Skeletal muscle satellite cell (primary cell): ENCODE data around the gene CRISPLD2.

ENCODE experiments used
- H3K27me3 ChIP-seq: 2 replicates; pipeline ENCODE4 v1.7.0; 2013; ENCODE audit warnings: low read length; ENCODE audit not compliant: control insufficient read depth, insufficient read depth
- H3K36me3 ChIP-seq: 2 replicates; pipeline ENCODE4 v1.7.0; 2013; ENCODE audit warnings: mild to moderate bottlenecking, control low read depth, low read length; ENCODE audit not compliant: insufficient read depth
- H3K4me1 ChIP-seq: 2 replicates; pipeline ENCODE4 v1.7.0; 2013; ENCODE audit warnings: low read length; ENCODE audit not compliant: control insufficient read depth, insufficient read depth
- H3K4me2 ChIP-seq: 2 replicates; pipeline ENCODE4 v1.7.0; 2013; ENCODE audit warnings: mild to moderate bottlenecking, low read length
- H3K4me3 ChIP-seq: 2 replicates; pipeline ENCODE4 v1.7.0; 2013; ENCODE audit warnings: low read length
- H3K9ac ChIP-seq: 2 replicates; pipeline ENCODE4 v1.7.0; 2013; ENCODE audit warnings: mild to moderate bottlenecking, low read depth, low read length, moderate library complexity
- H3K9me3 ChIP-seq: replicated peaks from 2 replicates; pipeline ENCODE4 v1.7.0; 2013; ENCODE audit warnings: mild to moderate bottlenecking, control low read depth, low read length

Gene CRISPLD2

DNA sequence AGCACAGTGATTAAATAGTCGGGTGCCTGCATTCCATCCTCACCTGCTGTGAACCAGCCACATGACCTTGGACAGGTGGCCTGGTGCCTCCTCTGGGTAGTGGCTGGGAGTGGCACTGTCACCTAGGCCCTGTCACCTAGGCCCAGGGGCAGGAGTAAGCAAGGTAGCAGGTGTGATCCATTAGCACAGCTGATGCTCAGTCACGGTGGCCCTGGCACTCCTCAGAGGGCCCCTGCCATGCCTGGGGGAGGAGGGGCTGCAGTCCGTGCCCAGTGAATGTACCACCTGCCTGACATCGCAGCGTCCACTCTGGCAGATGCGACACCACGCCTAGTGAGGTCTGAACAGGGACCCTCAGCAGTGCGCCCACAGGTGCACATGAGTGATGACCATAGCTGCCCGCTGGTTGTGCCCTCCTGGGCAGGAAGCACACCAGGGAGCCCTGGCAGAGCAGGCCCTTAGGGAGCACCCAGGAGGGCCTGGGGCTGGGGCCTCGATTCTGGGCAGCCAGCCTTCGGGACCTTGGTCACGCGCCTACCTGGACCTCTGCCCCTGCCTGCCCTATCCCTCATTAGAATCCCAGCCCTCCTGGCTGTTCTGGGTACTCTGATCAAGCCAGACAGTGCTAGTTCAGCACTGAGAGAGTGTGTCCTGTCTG, 33.1 kb upstream of the CRISPLD2 start:
- Histone ChIP-seq H3K36me3 (no peaks in the 10 kb centered on the region), H3K9me3 (no peaks in the 10 kb centered on the region), H3K4me1 (no peaks in the 10 kb centered on the region), H3K9ac (no peak overlapping the region), H3K4me3 (no peak overlapping the region), H3K27me3 (no peaks in the 10 kb centered on the region), H3K4me2 (no peak overlapping the region)

DNA sequence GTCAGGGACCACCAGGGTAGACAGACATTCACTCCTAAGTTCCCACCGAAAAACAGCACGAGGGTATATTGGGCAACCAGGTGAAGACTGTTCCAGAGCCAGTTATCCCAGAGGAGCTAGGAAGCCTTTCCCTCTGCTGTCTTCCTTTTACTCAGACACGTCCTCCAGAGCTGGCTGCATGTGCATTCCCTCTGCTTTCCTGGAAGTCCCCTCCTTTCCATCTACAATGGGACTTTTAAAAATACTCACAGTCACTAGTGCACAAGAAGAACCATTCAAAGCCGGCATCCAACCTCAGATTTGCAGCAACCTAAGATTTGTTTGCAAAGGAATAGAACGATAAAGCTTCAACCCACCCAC, 32.5 kb upstream of the CRISPLD2 start:
- Histone ChIP-seq H3K27me3 (no peaks in the 10 kb centered on the region), H3K9ac (no peak overlapping the region), H3K9me3 (no peaks in the 10 kb centered on the region), H3K4me2 (no peak overlapping the region), H3K4me1 (no peaks in the 10 kb centered on the region), H3K4me3 (no peak overlapping the region), H3K36me3 (no peaks in the 10 kb centered on the region)

DNA sequence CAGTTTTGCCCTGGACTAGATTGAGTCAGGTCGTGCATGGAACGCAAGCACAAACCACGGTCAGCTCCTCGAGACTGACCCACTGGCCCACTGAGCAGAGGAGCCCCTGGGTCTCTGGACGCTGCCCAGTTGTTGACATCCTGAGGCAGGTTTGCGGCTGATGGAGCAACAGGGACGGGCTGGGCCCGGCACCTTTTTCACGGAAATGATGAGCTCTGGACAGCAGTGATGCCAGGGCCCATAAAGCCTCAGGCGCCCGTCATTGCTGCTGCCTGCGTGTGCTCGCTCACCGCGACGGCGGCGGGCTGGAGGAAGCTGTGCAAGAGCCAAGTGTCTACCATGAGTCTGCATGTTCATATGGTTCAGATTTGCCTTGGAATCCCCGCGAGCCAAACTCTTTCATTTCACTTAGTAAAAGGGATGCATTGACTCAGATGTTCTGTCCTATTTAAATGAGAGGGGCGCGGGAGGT, 30.8 kb upstream of the CRISPLD2 start:
- Histone ChIP-seq H3K9me3 (no peaks in the 10 kb centered on the region), H3K4me2 (no peak overlapping the region), H3K4me3 (no peak overlapping the region), H3K9ac (no peak overlapping the region), H3K36me3 (no peaks in the 10 kb centered on the region), H3K27me3 (no peaks in the 10 kb centered on the region), H3K4me1 (no peaks in the 10 kb centered on the region)

GRCh38 chr16:84789431-84789830, 30.4 kb upstream of the CRISPLD2 start:
- Histone ChIP-seq H3K9me3 (no peaks in the 10 kb centered on the region), H3K4me2 (no peak overlapping the region), H3K27me3 (no peaks in the 10 kb centered on the region), H3K4me3 (no peak overlapping the region), H3K4me1 (no peaks in the 10 kb centered on the region), H3K36me3 (no peaks in the 10 kb centered on the region), H3K9ac (no peak overlapping the region)

DNA sequence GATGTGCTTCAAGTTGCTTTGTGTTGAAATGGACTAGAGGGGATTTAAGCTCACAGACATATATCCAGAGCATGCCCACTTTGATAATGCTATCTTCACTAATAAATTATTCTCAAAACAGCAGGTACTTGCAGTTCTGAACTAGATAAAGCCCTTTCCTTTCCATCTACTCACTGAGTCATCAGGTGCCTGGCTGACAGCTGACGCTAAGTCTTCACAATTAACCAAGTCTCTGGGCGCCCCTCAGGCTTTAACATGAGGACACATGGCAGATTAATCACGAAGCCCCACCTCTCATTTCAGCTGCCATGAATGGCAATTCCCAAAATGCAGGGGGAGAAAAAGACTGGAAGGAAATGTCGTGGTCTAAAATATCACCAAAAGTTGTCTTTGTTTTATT, 29.5 kb upstream of the CRISPLD2 start:
- Histone ChIP-seq H3K36me3 (no peaks in the 10 kb centered on the region), H3K9ac (no peak overlapping the region), H3K4me2 (no peak overlapping the region), H3K4me3 (no peak overlapping the region), H3K4me1 (no peaks in the 10 kb centered on the region), H3K27me3 (no peaks in the 10 kb centered on the region), H3K9me3 (no peaks in the 10 kb centered on the region)

GRCh38 chr16:84791088-84791487, 28.7 kb upstream of the CRISPLD2 start:
- Histone ChIP-seq H3K4me3 (no peak overlapping the region), H3K9ac (no peak overlapping the region), H3K4me1 (no peaks in the 10 kb centered on the region), H3K36me3 (no peaks in the 10 kb centered on the region), H3K9me3 (no peaks in the 10 kb centered on the region), H3K27me3 (no peaks in the 10 kb centered on the region), H3K4me2 (no peak overlapping the region)

DNA sequence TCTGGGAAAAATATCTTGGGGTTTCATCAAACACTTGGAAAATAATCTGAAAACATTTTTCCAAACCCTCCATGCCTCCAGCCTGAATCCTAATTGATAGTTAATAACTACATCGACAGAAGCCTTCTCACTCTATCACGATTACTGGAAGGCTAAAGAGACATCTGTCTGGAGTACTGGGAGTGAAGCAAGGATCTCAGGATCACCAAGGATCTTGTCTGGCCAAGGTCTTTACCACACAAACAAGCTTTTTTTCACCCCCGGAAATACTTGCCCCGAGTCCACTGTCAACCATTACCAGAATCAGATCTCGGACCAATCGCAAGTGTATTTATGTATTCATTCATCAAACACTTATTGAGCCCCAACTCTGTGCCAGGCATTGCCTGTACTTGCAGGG, 28.3 kb upstream of the CRISPLD2 start:
- H3K4me1 ChIP-seq, result no peaks in the 10 kb centered on the region
- no peak overlapping the region for H3K4me3 ChIP-seq
- H3K4me2 ChIP-seq, result no peak overlapping the region
- H3K9me3 ChIP-seq, result no peaks in the 10 kb centered on the region
- no peak overlapping the region for H3K9ac ChIP-seq
- no peaks in the 10 kb centered on the region for H3K27me3 ChIP-seq
- H3K36me3 ChIP-seq, result no peaks in the 10 kb centered on the region

DNA sequence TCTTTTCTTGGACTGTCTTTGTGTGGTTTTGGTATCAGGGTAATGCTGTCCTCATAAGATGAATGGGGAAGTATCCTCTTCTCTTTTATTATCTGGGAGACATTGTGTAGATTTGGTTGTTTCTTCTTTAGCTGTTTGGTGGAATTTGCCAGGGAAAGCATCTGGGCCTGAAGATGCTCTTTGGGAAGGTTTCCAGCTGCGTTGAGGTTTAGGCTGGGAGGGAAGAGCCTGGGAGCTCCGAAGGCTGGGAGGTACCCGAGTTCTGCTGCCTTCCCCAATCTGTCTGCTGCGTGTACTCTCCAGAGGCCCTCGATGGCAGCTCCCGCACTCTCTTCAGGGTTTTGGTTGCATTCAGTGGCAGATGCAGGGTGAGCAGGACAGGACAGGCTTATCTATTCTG, 25.6 kb upstream of the CRISPLD2 start:
- Histone ChIP-seq H3K4me3 (no peak overlapping the region), H3K36me3 (no peaks in the 10 kb centered on the region), H3K4me1 (no peaks in the 10 kb centered on the region), H3K4me2 (no peak overlapping the region), H3K27me3 (no peaks in the 10 kb centered on the region), H3K9me3 (no peaks in the 10 kb centered on the region), H3K9ac (no peak overlapping the region)

DNA sequence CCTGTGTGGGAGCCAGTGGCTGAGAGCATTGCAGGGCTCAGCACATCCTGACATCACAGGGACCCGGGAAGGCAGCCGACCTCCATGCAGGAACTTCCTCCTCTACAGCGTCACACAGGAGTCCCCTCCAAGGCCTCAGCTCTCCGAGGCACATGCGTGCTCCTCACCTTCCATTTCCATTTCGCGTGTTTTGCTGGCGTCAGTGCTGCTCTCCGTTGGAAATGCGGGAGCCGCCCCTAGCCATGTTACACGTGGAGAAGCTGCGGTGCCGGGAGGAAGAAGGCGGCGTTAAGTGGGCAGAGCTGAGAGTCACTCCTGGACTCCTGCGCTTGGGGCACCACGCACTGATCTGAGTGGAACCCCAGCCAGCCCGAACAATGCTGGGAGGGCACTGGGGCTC, 25.2 kb upstream of the CRISPLD2 start:
- Histone ChIP-seq H3K9me3 (no peaks in the 10 kb centered on the region), H3K4me1 (no peaks in the 10 kb centered on the region), H3K4me2 (no peak overlapping the region), H3K4me3 (no peak overlapping the region), H3K9ac (no peak overlapping the region), H3K27me3 (no peaks in the 10 kb centered on the region), H3K36me3 (no peaks in the 10 kb centered on the region)

DNA sequence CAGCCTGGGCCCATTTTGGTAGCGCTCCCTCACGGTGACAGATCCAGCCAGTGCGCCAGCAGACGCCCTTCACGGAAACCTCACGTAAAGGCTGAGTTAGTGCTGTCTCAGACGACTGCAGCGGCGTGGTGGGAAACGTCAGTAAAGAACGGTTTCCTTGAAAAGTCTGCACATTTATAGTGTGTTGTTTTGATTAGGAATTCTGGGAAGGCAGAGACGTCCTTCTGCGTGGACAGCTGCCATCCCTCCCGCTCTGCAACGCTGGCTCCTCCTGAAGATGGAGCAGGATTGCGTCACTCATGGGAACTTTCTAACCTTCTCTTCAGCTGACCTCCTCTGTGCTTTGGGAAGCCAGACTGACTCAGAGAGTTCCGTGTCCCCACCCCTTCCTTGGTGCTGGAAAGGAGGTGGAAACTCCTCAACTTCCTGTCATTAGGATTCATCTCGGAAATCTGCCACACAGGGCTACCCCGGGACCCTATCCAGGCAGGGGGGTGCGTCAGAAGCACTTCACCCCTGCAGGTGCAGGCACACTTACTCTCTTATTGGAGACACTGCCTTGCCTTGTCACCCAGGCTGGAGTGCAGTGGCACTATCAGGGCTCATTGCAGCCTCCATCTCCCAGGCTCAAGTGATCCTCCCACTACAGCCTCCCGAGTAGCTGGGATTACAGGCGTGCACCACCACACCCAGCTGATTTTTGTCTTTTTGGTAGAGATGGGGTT, 24.3 kb upstream of the CRISPLD2 start:
- H3K4me1 ChIP-seq, result no peaks in the 10 kb centered on the region
- H3K36me3 ChIP-seq, result no peaks in the 10 kb centered on the region
- H3K9ac ChIP-seq, result no peak overlapping the region
- no peak overlapping the region for H3K4me2 ChIP-seq
- H3K9me3 ChIP-seq, result no peaks in the 10 kb centered on the region
- no peak overlapping the region for H3K4me3 ChIP-seq
- no peaks in the 10 kb centered on the region for H3K27me3 ChIP-seq

GRCh38 chr16:84800158-84800978, 19.4 kb upstream of the CRISPLD2 start:
- no peaks in the 10 kb centered on the region for H3K9me3 ChIP-seq
- H3K27me3 ChIP-seq, result no peaks in the 10 kb centered on the region
- H3K4me1 ChIP-seq, result no peaks in the 10 kb centered on the region
- no peak overlapping the region for H3K4me3 ChIP-seq
- H3K4me2 ChIP-seq, result no peak overlapping the region
- no peaks in the 10 kb centered on the region for H3K36me3 ChIP-seq
- H3K9ac ChIP-seq, result no peak overlapping the region
